Measurements from ENCODE around the gene RASSF9.

Gene RASSF9

GRCh38 chr12:85821206-85821605, 15.0 kb downstream of the RASSF9 start:
- FAIRE-seq = no peak

GRCh38 chr12:85820101-85820500, 16.1 kb downstream of the RASSF9 start:
- FAIRE-seq = no peak

- FAIRE-seq = no peak
Observed at GRCh38 chr12:85814741-85815140, 21.5 kb downstream of the RASSF9 start.

DNA sequence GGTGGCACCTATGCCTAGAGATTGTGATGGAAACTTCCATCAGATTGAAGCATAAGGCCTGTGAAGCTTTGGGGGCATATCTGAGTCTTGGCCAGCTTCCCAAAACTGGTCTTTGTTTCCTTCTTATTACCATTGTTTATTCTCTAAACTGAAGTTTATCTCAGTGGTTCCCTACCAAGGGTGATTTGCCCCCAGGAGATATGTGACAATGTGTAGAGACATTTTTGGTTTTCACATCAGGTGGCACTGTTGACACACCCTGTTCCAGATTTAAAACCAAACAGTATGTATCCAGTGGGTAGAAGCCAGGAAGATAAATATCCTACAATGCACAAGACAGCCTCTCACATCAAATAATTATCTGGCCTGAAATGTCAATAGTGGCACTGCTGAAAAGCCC, 22.1 kb downstream of the RASSF9 start:
- no peak for FAIRE-seq

DNA sequence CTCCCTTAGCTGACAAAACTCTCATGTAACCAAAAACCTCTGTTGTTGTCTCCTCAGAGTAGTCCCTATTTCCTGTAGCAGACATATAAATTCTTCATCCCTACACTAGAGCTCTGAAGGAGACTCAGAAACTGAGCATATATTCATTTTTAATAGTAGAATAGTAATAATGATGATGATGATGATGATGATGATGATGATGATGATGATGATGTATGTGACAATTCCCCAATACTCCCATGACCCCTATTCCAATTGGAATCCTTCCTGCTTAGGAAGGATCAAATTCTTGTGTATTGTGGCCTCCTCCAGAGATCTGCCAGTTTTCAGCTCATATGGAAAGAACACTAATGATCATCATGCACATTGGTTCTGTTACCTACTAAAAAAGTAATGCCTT, 26.7 kb downstream of the RASSF9 start:
- FAIRE-seq = no peak

DNA sequence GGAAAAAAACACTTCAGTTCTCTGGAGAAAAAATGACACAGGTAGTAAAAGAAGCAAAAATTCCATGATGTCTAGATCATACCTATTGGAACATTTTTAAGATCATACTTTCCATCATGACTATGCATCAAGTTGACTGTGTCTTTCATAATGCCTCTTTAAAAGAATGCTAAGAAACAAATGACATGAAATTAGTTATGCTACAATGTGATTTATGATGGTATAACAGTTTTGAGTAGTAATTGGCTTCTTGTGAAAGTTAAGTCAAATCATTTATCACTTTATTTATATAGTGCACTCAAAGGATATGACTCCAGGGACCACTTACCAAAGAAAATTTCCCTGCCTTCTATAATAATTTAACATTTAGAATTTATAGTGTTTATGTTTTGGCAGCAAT, 28.5 kb downstream of the RASSF9 start:
- FAIRE-seq = no peak

DNA sequence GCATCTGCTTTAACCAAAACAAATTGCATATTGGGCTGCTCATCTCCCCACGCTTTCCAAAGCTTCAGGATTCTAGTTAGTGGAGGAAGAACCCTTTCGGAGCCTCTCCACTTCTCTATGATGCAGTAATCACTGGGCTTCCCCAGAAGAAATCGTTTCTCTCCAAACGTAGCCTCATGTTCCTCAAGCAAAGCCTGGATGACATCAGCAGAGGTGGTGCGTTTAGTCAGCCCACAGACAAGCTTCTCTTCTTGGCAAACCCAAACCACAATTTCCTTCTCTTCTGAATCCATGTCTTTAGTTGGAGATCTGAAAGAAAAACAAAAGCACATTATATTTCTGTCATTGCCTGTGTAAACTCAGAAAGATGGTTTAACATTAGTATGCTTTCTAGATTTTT, 30.6 kb downstream of the RASSF9 start:
- no peak for FAIRE-seq

DNA sequence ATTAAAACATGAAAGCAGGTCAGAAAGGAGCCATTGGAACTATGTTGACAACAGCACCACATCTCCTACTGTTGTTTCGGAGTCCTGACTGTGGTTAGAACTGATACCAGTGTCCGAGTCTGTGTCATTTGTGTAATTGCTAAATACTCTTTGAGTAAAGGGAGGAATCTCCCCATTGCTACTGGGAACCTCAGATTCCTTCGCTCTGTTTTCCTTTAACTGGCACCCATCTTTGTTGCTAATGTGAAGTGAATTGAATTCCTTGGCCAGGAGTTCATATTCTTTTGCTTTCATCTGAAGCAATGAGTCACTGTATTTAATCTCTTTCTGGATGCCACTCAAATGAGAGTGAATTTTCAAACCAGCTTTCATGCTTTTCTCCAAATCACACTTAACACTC, 31.5 kb downstream of the RASSF9 start:
- FAIRE-seq = no peak

DNA sequence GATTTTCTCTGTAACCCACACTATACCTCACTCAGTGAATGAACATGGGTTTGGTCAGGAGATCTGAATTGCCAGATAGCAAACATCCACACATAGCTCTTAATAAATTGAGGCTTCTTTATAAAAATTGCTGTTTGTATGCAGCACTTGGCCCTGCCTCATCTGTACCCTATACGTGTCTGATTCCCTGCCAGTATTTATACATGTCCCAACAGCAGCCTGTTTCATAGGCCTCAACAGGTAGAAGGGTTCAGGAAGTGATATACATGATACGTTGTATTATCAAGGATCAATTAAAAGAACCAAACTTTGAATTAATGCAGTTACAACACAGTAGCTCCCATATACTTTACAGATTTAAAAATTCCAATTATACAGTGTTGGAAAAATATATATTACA, 32.3 kb downstream of the RASSF9 start:
- FAIRE-seq = no peak

DNA sequence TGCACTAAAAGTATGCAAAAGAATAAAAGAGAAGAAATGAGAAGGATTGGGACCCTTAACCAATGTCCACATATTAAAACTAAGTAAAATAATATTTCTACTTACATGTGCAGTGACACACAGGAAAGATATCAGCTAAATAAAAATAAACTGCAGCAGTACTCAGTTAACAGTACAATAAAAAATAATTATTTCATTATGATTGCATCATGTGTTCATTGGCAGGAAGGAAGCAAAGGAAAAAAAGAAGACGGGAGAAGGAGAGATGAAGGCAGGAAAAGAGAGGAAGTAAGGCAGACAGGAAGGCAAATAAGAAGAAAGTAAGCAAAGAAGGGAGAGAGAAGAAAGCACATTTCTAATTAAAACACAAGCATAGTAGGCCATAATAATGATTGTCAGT, 33.0 kb downstream of the RASSF9 start:
- FAIRE-seq = no peak

GRCh38 chr12:85798122-85798521, 38.1 kb downstream of the RASSF9 start:
- no peak for FAIRE-seq

DNA sequence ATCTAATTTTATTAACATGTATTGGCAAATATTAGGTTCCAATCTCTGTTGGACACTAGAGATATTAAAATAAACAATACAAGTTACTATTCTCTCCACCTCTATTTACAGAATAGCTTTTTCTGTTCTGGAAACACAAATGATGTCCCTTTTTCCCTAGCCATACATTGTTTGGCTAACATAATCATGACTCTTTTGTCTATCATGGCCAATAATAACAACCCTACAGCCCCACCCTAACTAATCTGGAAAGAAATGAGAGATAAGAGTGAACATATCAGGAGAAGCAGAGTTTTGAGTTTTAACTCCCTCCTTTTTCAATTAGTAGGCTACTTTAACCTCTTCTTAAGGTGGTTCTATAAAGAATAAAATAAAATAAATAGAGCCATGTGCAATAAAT, 40.2 kb downstream of the RASSF9 start:
- no peak for FAIRE-seq

DNA sequence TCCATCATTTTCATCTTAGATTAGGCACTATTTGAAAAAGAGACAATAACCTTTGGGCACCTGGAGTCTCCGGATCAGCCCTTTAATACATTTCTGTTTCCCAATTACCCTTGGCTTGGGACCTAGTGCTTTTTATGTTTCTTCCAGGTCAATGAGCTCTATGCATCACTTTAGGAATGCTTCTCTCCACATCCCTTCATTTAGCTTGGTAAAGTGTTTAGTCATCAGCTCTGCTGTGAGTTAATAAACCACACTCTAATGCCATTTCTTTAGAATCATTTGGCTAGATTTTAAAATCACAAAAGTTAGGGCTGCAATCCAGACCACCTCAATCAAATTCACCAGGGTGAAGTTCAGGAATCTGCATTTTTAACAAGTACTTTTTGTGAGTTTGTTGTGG, 41.7 kb downstream of the RASSF9 start:
- no peak for FAIRE-seq

DNA sequence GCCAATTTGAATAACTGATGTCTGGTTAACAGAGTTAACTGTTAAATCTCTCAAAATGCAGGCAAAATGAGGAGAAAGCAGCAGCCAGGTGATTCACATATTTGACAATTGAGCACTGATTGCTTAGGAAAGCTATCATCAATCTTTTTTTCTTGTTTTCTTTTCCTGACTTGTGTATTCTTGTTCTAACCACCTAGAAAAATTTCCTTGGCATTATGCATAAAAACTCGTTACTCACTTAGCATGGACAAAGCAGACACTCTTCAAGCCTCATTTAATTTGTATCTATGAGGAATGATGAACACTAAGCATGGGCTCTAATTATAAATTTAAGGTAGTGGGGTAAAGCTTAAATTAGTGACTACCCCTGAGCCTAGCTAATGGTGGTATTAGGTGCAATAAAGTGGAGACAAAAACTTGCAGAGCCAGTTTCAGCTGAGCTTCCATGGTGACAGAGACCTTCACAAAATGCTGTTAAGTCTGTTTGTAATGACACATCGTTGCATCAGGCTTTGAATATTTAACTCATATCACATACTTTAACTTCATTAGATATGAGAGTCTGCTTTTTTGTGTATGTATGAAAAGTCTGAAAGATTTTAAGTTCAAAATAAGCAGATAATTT, 52.0 kb downstream of the RASSF9 start:
- FAIRE-seq = no peak

- FAIRE-seq = no peak
Observed at GRCh38 chr12:85782711-85783110, 53.5 kb downstream of the RASSF9 start.

DNA sequence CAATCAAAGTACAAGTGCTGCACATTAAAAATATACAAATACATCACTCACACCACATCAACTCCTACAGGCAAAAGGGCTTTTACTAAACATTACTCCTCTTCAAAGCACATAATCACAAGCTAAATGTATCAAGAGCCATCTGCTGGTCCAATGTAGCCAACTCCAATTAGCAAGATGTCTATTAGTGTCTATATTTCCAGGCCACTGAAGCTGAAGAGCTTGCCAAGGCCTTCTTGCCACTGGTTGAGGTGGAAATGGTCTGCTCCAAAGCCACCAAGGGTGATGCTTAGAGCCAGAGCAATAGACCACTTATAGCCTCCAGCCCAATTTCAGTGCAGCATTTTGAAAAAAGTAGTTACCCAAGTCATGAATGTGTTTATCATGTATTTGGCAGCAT, 54.4 kb downstream of the RASSF9 start:
- FAIRE-seq = no peak

- no peak for FAIRE-seq
Observed at GRCh38 chr12:85779768-85780167, 56.4 kb downstream of the RASSF9 start.

GRCh38 chr12:85775091-85775490, 61.1 kb downstream of the RASSF9 start:
- FAIRE-seq = no peak

DNA sequence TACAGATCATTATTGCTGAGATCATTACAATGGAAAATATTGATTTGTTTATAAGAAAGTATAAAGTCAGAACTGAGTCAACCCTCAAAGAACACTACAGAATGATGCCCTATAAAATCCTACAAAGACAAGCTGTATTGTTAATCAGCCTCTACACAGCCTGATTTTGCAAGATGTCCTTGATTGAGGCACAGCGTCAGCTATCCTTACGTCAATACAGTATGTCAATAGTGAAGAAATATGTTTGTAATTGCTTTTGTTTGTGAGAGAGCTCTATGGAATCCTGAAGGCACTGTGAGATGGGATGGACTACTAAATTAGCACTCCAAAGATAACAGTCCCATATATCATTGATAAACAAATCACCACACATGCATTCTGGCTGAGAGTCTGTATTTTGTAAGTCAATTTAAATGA, 70.7 kb downstream of the RASSF9 start:
- no peak for FAIRE-seq

DNA sequence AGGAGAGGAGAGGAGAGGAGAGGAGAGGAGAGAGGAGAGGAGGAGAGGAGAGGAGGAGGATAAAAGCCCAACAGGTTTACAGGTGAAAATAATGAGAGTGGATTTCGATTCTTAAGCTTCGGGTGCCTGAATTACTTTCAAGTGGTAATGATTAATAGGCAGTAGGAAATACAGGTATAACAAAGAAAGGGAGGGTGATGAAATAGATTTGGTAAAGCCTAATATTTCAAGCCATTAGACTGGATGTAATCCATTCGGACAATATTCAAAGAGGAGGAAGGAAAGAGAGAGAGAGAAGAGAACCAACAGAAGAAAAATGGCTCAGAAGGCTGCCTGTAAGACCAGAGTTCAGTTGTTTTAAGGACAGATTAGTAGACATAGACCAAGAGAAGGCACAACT, 76.6 kb downstream of the RASSF9 start:
- no peak for FAIRE-seq

DNA sequence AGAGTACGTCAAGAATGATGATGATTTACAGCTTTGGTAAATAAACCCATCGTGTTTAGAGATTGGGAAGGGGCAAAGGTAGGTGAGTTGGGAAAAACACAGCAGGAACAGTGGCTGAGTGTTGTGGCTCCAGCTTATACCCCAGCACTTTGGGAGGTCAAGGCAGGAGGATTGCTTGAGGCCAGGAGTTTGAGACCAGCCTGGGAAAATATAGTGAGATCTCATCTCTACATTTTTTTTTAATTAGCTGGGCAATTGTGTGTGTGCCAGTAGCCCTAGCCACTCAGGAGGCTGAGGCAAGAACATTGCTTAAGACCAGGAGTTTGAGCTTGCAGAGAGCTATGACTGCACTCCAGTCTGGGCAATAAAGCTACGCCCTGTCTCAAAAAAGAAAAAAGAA, 77.1 kb downstream of the RASSF9 start:
- FAIRE-seq = no peak

GRCh38 chr12:85755760-85756159, 80.4 kb downstream of the RASSF9 start:
- no peak for FAIRE-seq

All from A204.1 (cell line).